Thyroid gland (tissue), 4 donors: ENCODE data around the gene CDK5RAP2.

Experiments used
- POLR2A ChIP-seq, 2 donors: fragments of 450-650 bp; IDR thresholded peaks; one replicate each; pipeline ENCODE4 v1.6.1; 2017; ENCODE audit warnings: antibody characterized with exemption in 2 of 2, mild to moderate bottlenecking in 2 of 2, moderate library complexity in 1 of 2
- TF ChIP-seq, protein P1 (sequence below), 6 experiments: fragments of 200-600 bp in 3 of 6; fragments of 450-650 bp in 3 of 6; sonication (generic) in 3 of 6; IDR thresholded peaks; one replicate each; pipeline ENCODE4 v1.5.1; 2016 to 2019; ENCODE audit warnings: antibody characterized with exemption in 6 of 6, mild to moderate bottlenecking in 2 of 6, inconsistent platforms in 1 of 6, moderate library complexity in 1 of 6

DNA sequence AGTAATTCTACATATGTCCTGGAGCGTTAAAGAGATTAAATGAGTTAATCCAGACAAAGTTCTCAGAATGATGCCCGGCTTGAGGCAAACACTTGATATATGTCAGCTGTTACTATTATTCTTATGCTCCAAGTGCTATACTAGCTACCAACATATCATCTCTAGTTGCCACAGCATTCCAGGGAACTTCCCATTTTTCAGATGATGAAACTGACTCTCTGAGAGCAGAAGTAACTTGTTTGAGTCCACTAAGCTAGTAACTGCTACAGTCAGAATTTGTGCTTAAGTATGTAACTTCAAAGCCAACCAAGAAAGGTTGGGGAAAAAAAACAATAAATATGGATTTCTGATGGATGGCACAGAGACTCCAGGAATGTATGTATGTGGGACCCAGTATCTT, 98.1 kb downstream of the CDK5RAP2 start:
- no peak for TF ChIP-seq POLR2A (IDR thresholded peaks at IDR 0.05)
- TF ChIP-seq, protein P1, sequence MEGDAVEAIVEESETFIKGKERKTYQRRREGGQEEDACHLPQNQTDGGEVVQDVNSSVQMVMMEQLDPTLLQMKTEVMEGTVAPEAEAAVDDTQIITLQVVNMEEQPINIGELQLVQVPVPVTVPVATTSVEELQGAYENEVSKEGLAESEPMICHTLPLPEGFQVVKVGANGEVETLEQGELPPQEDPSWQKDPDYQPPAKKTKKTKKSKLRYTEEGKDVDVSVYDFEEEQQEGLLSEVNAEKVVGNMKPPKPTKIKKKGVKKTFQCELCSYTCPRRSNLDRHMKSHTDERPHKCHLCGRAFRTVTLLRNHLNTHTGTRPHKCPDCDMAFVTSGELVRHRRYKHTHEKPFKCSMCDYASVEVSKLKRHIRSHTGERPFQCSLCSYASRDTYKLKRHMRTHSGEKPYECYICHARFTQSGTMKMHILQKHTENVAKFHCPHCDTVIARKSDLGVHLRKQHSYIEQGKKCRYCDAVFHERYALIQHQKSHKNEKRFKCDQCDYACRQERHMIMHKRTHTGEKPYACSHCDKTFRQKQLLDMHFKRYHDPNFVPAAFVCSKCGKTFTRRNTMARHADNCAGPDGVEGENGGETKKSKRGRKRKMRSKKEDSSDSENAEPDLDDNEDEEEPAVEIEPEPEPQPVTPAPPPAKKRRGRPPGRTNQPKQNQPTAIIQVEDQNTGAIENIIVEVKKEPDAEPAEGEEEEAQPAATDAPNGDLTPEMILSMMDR (IDR thresholded peaks at IDR 0.05), result no peak
